Measurements from ENCODE around the gene TXNDC11.

Gene TXNDC11

GRCh38 chr16:11699234-11699894, 43.3 kb downstream of the TXNDC11 start:
- no peak for DNase-seq (ENCODE audit: low read depth, low spot score)
- H3K4me3 ChIP-seq (ENCODE audit: low read length) = no peak overlapping the region

GRCh38 chr16:11698271-11698689, 44.4 kb downstream of the TXNDC11 start:
- no peak for DNase-seq (ENCODE audit: low read depth, low spot score)
- H3K4me3 ChIP-seq (ENCODE audit: low read length) = no peak overlapping the region

GRCh38 chr16:11697319-11697718, 45.3 kb downstream of the TXNDC11 start:
- no peak overlapping the region for H3K4me3 ChIP-seq (ENCODE audit: low read length)
- no peak for DNase-seq (ENCODE audit: low read depth, low spot score)

- DNase-seq (ENCODE audit: low read depth, low spot score) = no peak
Observed at GRCh38 chr16:11696266-11697012, 46.2 kb downstream of the TXNDC11 start.

GRCh38 chr16:11692651-11693050, 50.0 kb downstream of the TXNDC11 start:
- DNase-seq (ENCODE audit: low read depth, low spot score) = no peak
- H3K4me3 ChIP-seq (ENCODE audit: low read length) = no peak overlapping the region

More at GRCh38 chr16:11696266-11697012, 46.2 kb downstream of the TXNDC11 start:
- no peak overlapping the region for H3K4me3 ChIP-seq (ENCODE audit: low read length)

- no peak for DNase-seq (ENCODE audit: low read depth, low spot score)
- H3K4me3 ChIP-seq (ENCODE audit: low read length) = no peak overlapping the region
Observed at GRCh38 chr16:11692171-11692570, 50.5 kb downstream of the TXNDC11 start.

GRCh38 chr16:11691771-11692170, 50.9 kb downstream of the TXNDC11 start:
- DNase-seq (ENCODE audit: low read depth, low spot score) = no peak
- no peak overlapping the region for H3K4me3 ChIP-seq (ENCODE audit: low read length)

- DNase-seq (ENCODE audit: low read depth, low spot score) = no peak
- no peak overlapping the region for H3K4me3 ChIP-seq (ENCODE audit: low read length)
Observed at GRCh38 chr16:11691235-11691634, 51.4 kb downstream of the TXNDC11 start.

GRCh38 chr16:11689031-11689840, 53.4 kb downstream of the TXNDC11 start:
- no peak overlapping the region for H3K4me3 ChIP-seq (ENCODE audit: low read length)
- no peak for DNase-seq (ENCODE audit: low read depth, low spot score)

- DNase-seq (ENCODE audit: low read depth, low spot score) = no peak
- H3K4me3 ChIP-seq (ENCODE audit: low read length) = no peak overlapping the region
Observed at GRCh38 chr16:11688520-11688886, 54.2 kb downstream of the TXNDC11 start.

- no peak overlapping the region for H3K4me3 ChIP-seq (ENCODE audit: low read length)
- no peak for DNase-seq (ENCODE audit: low read depth, low spot score)
Observed at GRCh38 chr16:11687601-11688519, 54.8 kb downstream of the TXNDC11 start.

GRCh38 chr16:11686713-11687380, 55.8 kb downstream of the TXNDC11 start:
- no peak for DNase-seq (ENCODE audit: low read depth, low spot score)
- no peak overlapping the region for H3K4me3 ChIP-seq (ENCODE audit: low read length)

- no peak overlapping the region for H3K4me3 ChIP-seq (ENCODE audit: low read length)
- DNase-seq (ENCODE audit: low read depth, low spot score) = no peak
Observed at GRCh38 chr16:11685844-11686618, 56.6 kb downstream of the TXNDC11 start.

GRCh38 chr16:11684231-11685025, 58.2 kb downstream of the TXNDC11 start:
- no peak overlapping the region for H3K4me3 ChIP-seq (ENCODE audit: low read length)
- DNase-seq (ENCODE audit: low read depth, low spot score) = no peak

GRCh38 chr16:11683145-11683544, 59.5 kb downstream of the TXNDC11 start:
- no peak for DNase-seq (ENCODE audit: low read depth, low spot score)
- H3K4me3 ChIP-seq (ENCODE audit: low read length) = no peak overlapping the region

GRCh38 chr16:11682655-11683096, 60.0 kb downstream of the TXNDC11 start:
- DNase-seq (ENCODE audit: low read depth, low spot score) = no peak
- H3K4me3 ChIP-seq (ENCODE audit: low read length) = no peak overlapping the region
